HepG2 (cell line): ENCODE measurements around the gene OGG1. TPM values are rescaled to one million over a fixed set of nuclear protein-coding genes. Genes with fewer than 3 reads are reported as not detected.
A peak's percentile ranks its signal among the peaks of the same experiment; 100 is the strongest.

ENCODE experiments used
- DNMT3B ChIP-seq: conservative IDR thresholded peaks from 2 replicates; pipeline ENCODE4 v1.6.1; 2016; ENCODE audit warnings: missing biosample characterization, control low read depth
- ESRRA ChIP-seq: sonication (generic); formaldehyde crosslinking; IDR thresholded peaks from 2 replicates; pipeline ENCODE4 v1.5.1; 2020; ENCODE audit warnings: mild to moderate bottlenecking, low read depth, missing genetic modification reagents
- HNRNPUL1 ChIP-seq: fragments of 200-400 bp; formaldehyde crosslinking; IDR thresholded peaks from 2 replicates; pipeline ENCODE4 v1.6.1; 2017; ENCODE audit warnings: low read depth, mild to moderate bottlenecking, low read length, moderate library complexity
- KDM4B ChIP-seq: sonication (generic); formaldehyde crosslinking; IDR thresholded peaks from 2 replicates; pipeline ENCODE4 v1.4.0; 2020; ENCODE audit warnings: missing genetic modification reagents
- MZF1 ChIP-seq: sonication (generic); formaldehyde crosslinking; IDR thresholded peaks from 2 replicates; pipeline ENCODE4 v1.8.1; 2023; ENCODE audit warnings: mild to moderate bottlenecking, missing genetic modification reagents, borderline replicate concordance
- NONO ChIP-seq, 2 experiments: fragments of 450-650 bp in 1 of 2; sonication (generic) in 1 of 2; formaldehyde crosslinking in 1 of 2; IDR thresholded peaks in 1 of 2; conservative IDR thresholded peaks in 1 of 2; 2 replicates each; pipeline versions ENCODE4 v1.6.1 to v1.8.0; 2017 to 2022; ENCODE audit warnings: mild to moderate bottlenecking in 1 of 2, missing genetic modification reagents in 1 of 2, moderate library complexity in 1 of 2
- SIN3A ChIP-seq: IDR thresholded peaks from 2 replicates; pipeline ENCODE4 v1.6.1; 2011; ENCODE audit warnings: low read depth, mild to moderate bottlenecking, control low read depth, low read length, borderline replicate concordance
- ZBTB7A ChIP-seq: sonication (generic); formaldehyde crosslinking; IDR thresholded peaks from 2 replicates; pipeline ENCODE4 v1.8.0; 2022; ENCODE audit warnings: mild to moderate bottlenecking, missing genetic modification reagents
- ZFP37 ChIP-seq: sonication (generic); formaldehyde crosslinking; IDR thresholded peaks from 2 replicates; pipeline ENCODE4 v1.4.0; 2020; ENCODE audit warnings: missing genetic modification reagents, borderline replicate concordance
- ZMAT3 ChIP-seq: sonication (generic); formaldehyde crosslinking; conservative IDR thresholded peaks from 2 replicates; pipeline ENCODE4 v1.7.0; 2021; ENCODE audit warnings: missing genetic modification reagents
- ZNF660 ChIP-seq: sonication (generic); formaldehyde crosslinking; IDR thresholded peaks from 2 replicates; pipeline ENCODE4 v1.5.1; 2020; ENCODE audit warnings: mild to moderate bottlenecking, low read depth, missing genetic modification reagents, borderline replicate concordance
- ZNF782 ChIP-seq: sonication (generic); formaldehyde crosslinking; IDR thresholded peaks from 2 replicates; pipeline ENCODE4 v1.4.0; 2020; ENCODE audit warnings: missing genetic modification reagents, mild to moderate bottlenecking, borderline replicate concordance
- ZSCAN9 ChIP-seq: IDR thresholded peaks from 2 replicates; pipeline ENCODE4 v1.6.1; 2016; ENCODE audit warnings: borderline replicate concordance
- polyA plus RNA-seq, 8 experiments: library from polyadenylated mRNA; depleted of rRNA in 3 of 8; stranded (reverse) in 7 of 8; unstranded in 1 of 8; fragments of >200 nt; fragmentation: Illumina TruSeq in 4 of 8; extraction: Trizol in 4 of 8; gene quantifications; 2 replicates each; pipeline versions ENCODE4 v1.2.1 to v1.2.3, GENCODE V29; 2011 to 2016; ENCODE audit warnings: low read depth in 4 of 8, missing spikeins in 1 of 8, mixed read lengths in 1 of 8; ENCODE audit not compliant: insufficient read depth in 1 of 8
- total RNA-seq, 5 experiments: library from RNA; depleted of rRNA; stranded (reverse); fragments of >200 nt; fragmentation: Illumina TruSeq; extraction: Trizol; gene quantifications; 2 replicates each; pipeline ENCODE4 v1.2.3, GENCODE V29; 2016; ENCODE audit warnings: low read depth in 1 of 5
- TF ChIP-seq, protein P1 (sequence below): sonication (generic); formaldehyde crosslinking; IDR thresholded peaks from 2 replicates; pipeline ENCODE4 v1.5.0; 2020; ENCODE audit warnings: mild to moderate bottlenecking, missing genetic modification reagents
- TF ChIP-seq, protein P2 (sequence below): IDR thresholded peaks from 2 replicates; pipeline ENCODE4 v1.6.1; 2016; ENCODE audit warnings: low read depth, control low read depth
- TF ChIP-seq, protein P3 (sequence below): sonication (generic); formaldehyde crosslinking; IDR thresholded peaks from 2 replicates; pipeline ENCODE4 v1.5.0; 2020; ENCODE audit warnings: mild to moderate bottlenecking, missing genetic modification reagents, borderline replicate concordance
- TF ChIP-seq, protein P4 (sequence below), 2 experiments: sonication (generic) in 1 of 2; formaldehyde crosslinking in 1 of 2; IDR thresholded peaks; 2 replicates each; pipeline versions ENCODE4 v1.5.1 to v1.6.1; 2011 to 2020; ENCODE audit warnings: borderline replicate concordance in 1 of 2, low read depth in 1 of 2, low read length in 1 of 2, mild to moderate bottlenecking in 1 of 2, missing genetic modification reagents in 1 of 2, moderate library complexity in 1 of 2
- TF ChIP-seq, protein P5 (sequence below): sonication (generic); formaldehyde crosslinking; IDR thresholded peaks from 2 replicates; pipeline ENCODE4 v1.4.0; 2020; ENCODE audit warnings: low read depth, mild to moderate bottlenecking, missing genetic modification reagents

The OGG1 gene
- total and polyA plus RNA-seq, 2 of the 13 experiments (the other 11 are each of a cell fraction or from before 2014, with no cell fraction given), result 28.7 to 33.2 TPM

DNA sequence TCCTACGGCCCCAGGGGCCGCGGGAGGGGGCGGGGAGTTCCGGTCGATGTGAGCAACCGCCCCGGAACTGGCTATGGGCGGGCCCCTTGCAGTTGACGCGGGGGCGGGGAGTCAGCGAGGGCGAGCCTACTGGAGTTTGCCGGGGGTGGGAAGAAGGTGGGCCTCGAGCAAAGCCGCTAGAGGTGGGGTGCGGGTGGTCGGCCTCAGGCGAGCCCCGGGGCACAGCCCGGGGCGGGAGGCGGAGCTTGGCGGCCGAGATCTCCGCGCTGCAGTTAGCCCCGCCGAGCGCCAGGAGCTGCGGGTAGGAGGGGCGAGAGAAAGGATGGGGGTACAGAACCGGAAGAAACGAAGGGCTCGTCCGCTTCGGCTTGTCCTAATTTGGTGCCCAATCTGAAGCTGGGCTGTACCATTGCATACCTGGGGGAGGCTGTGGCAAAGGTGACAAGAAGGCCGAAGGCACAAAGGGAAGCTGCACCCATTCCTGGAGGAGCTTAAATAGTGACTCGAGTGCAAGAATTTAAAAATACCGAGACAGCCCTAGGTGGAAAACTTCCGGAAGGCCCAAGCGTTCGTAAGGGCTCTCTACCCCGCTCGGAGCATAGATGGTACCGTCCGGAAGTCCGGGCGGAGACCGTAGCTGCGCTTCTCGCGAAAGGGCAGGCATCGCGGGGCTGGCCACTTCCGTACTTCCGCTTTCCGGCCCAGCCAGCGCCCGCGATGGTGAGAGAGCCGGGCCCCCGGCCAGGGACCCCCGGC, 42.8 kb downstream of the OGG1 start, which contains the start of the genes ARPC4 and TADA3 (continued):
- TF ChIP-seq, protein P1, sequence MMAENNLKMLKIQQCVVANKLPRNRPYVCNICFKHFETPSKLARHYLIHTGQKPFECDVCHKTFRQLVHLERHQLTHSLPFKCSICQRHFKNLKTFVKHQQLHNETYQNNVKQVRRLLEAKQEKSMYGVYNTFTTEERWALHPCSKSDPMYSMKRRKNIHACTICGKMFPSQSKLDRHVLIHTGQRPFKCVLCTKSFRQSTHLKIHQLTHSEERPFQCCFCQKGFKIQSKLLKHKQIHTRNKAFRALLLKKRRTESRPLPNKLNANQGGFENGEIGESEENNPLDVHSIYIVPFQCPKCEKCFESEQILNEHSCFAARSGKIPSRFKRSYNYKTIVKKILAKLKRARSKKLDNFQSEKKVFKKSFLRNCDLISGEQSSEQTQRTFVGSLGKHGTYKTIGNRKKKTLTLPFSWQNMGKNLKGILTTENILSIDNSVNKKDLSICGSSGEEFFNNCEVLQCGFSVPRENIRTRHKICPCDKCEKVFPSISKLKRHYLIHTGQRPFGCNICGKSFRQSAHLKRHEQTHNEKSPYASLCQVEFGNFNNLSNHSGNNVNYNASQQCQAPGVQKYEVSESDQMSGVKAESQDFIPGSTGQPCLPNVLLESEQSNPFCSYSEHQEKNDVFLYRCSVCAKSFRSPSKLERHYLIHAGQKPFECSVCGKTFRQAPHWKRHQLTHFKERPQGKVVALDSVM (CRISPR knock-in tag), result no peak
- TF ChIP-seq ZMAT3 (CRISPR knock-in tag) (0 out of 2 replicates have a peak, but pooled peaks have one; percentile 26), HNRNPUL1 (no peak), ZNF660 (CRISPR knock-in tag) (no peak), ZNF782 (peak; percentile 51; the same call in 1 of the 2 replicates), ESRRA (CRISPR knock-in tag) (no peak), SIN3A (peak; percentile 80), NONO (IDR thresholded peaks at IDR 0.05) (no peak), NONO (CRISPR knock-in tag; conservative IDR thresholded peaks at IDR 0.05) (peak; percentile 67), KDM4B (no peak), MZF1 (CRISPR knock-in tag) (no peak), ZBTB7A (peak; percentile 15; the same call in 1 of the 2 replicates), ZSCAN9 (CRISPR knock-in tag) (no peak; the same call in 1 of the 2 replicates), DNMT3B (CRISPR knock-in tag) (no peak), ZFP37 (CRISPR knock-in tag) (no peak)
- TF ChIP-seq, protein P2, sequence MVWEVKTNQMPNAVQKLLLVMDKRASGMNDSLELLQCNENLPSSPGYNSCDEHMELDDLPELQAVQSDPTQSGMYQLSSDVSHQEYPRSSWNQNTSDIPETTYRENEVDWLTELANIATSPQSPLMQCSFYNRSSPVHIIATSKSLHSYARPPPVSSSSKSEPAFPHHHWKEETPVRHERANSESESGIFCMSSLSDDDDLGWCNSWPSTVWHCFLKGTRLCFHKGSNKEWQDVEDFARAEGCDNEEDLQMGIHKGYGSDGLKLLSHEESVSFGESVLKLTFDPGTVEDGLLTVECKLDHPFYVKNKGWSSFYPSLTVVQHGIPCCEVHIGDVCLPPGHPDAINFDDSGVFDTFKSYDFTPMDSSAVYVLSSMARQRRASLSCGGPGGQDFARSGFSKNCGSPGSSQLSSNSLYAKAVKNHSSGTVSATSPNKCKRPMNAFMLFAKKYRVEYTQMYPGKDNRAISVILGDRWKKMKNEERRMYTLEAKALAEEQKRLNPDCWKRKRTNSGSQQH (CRISPR knock-in tag), result peak; percentile 68; the same call in 1 of the 2 replicates
- TF ChIP-seq, protein P3, sequence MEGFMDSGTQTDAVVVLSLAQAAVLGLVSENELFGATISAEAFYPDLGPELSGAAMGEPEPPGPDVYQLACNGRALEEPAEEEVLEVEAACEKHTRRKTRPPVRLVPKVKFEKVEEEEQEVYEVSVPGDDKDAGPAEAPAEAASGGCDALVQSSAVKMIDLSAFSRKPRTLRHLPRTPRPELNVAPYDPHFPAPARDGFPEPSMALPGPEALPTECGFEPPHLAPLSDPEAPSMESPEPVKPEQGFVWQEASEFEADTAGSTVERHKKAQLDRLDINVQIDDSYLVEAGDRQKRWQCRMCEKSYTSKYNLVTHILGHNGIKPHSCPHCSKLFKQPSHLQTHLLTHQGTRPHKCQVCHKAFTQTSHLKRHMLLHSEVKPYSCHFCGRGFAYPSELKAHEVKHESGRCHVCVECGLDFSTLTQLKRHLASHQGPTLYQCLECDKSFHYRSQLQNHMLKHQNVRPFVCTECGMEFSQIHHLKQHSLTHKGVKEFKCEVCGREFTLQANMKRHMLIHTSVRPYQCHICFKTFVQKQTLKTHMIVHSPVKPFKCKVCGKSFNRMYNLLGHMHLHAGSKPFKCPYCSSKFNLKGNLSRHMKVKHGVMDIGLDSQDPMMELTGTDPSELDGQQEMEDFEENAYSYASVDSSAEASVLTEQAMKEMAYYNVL (CRISPR knock-in tag), result no peak
- TF ChIP-seq, protein P4, sequence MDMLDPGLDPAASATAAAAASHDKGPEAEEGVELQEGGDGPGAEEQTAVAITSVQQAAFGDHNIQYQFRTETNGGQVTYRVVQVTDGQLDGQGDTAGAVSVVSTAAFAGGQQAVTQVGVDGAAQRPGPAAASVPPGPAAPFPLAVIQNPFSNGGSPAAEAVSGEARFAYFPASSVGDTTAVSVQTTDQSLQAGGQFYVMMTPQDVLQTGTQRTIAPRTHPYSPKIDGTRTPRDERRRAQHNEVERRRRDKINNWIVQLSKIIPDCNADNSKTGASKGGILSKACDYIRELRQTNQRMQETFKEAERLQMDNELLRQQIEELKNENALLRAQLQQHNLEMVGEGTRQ (IDR thresholded peaks at IDR 0.05; ENCODE audit: low read depth, low read length), result no peak
- TF ChIP-seq, protein P4 (CRISPR knock-in tag; IDR thresholded peaks at IDR 0.05; ENCODE audit: borderline replicate concordance), result peak; percentile 87; the same call in 1 of the 2 replicates
- TF ChIP-seq, protein P5, sequence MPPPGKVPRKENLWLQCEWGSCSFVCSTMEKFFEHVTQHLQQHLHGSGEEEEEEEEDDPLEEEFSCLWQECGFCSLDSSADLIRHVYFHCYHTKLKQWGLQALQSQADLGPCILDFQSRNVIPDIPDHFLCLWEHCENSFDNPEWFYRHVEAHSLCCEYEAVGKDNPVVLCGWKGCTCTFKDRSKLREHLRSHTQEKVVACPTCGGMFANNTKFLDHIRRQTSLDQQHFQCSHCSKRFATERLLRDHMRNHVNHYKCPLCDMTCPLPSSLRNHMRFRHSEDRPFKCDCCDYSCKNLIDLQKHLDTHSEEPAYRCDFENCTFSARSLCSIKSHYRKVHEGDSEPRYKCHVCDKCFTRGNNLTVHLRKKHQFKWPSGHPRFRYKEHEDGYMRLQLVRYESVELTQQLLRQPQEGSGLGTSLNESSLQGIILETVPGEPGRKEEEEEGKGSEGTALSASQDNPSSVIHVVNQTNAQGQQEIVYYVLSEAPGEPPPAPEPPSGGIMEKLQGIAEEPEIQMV (CRISPR knock-in tag), result 0 out of 2 replicates have a peak, but pooled peaks have one; percentile 44
